ENCODE measurements around the gene ZCCHC14. TPM values are rescaled to one million over a fixed set of nuclear protein-coding genes. Genes with fewer than 3 reads are reported as not detected.

The ZCCHC14 gene
- total and polyA plus RNA-seq, 2 of the 8 experiments (the other 6 are each of a cell fraction or from before 2014, with no cell fraction given), result 8.2 to 28.2 TPM

GRCh38 chr16:87391324-87391949 is 101.4 kb downstream of the ZCCHC14 start:
- Histone ChIP-seq H2BK5ac (ENCODE audit: low read depth, low read length) (no peak overlapping the region), H4K20me1 (replicated peaks in 1 of 2; ENCODE audit: control insufficient read depth in 1 of 2, insufficient read depth in 2 of 2, low read length in 2 of 2) (peaks cover 1 to 5% of the 10 kb centered on the region in 2 experiments), H3K14ac (ENCODE audit: insufficient read length) (no peak overlapping the region), H3K56ac (replicated peaks; ENCODE audit: insufficient read length, low read depth, low read length) (no peak overlapping the region), H3K23me2 (ENCODE audit: low read depth, low read length) (peaks cover 13% of the 10 kb centered on the region), H2BK120ac (replicated peaks; ENCODE audit: low read depth, low read length) (no peak overlapping the region), H4K91ac (replicated peaks; ENCODE audit: insufficient read length, low read length) (peak overlapping the region; percentile 78), H3K79me2 (ENCODE audit: control insufficient read depth in 1 of 2, insufficient read depth in 2 of 2, low read length in 2 of 2) (peaks cover 0 to 29% of the 10 kb centered on the region in 2 experiments; a peak in 3 of 4 replicates), H3K4ac (replicated peaks; ENCODE audit: insufficient read length, low read depth, low read length) (no peak overlapping the region), H2BK20ac (ENCODE audit: low read length) (0 out of 2 replicates have a peak overlapping the region, but pooled peaks have one; percentile 23), H2AK5ac (ENCODE audit: low read depth, low read length) (no peak overlapping the region), H4K5ac (ENCODE audit: insufficient read length, low read depth, low read length) (peak overlapping the region; percentile 30), H2AFZ (ENCODE audit: low read length) (0 out of 2 replicates have a peak overlapping the region, but pooled peaks have one; percentile 23), H3K27ac (ENCODE audit: low read depth, low read length) (peak overlapping the region; percentile 41; the same call in 1 of the 2 replicates), H3K36me3 (ENCODE audit: control insufficient read depth in 2 of 4, insufficient read depth in 4 of 4, low read length in 3 of 4) (no peaks in the 10 kb centered on the region), H3K4me1 (replicated peaks in 1 of 4; ENCODE audit: control insufficient read depth in 3 of 4, insufficient read depth in 4 of 4, low read length in 3 of 4) (peaks cover 5 to 7% (median 6%) of the 10 kb centered on the region in 4 experiments; a peak in 6 of 7 replicates), H3K9me3 (ENCODE audit: insufficient read depth in 2 of 2, low read depth in 1 of 2, low read length in 1 of 2) (no peaks in the 10 kb centered on the region), H3K9ac (replicated peaks in 1 of 4; ENCODE audit: extremely low read depth in 1 of 4, low read depth in 3 of 4, low read length in 3 of 4) (peak overlapping the region; percentile 41 to 80 (median 63)), H2BK12ac (ENCODE audit: low read depth, low read length) (no peak overlapping the region), H2BK15ac (ENCODE audit: low read length) (no peak overlapping the region), H3K23ac (ENCODE audit: insufficient read length) (no peak overlapping the region), H3K79me1 (ENCODE audit: low read depth, low read length) (peaks cover 7% of the 10 kb centered on the region), H3K4me2 (ENCODE audit: insufficient read depth in 1 of 2, low read depth in 2 of 2, low read length in 2 of 2) (peak overlapping the region; percentile 78 to 86), H3K4me3 (ENCODE audit: extremely low read depth in 1 of 4, insufficient read depth in 2 of 4, low read depth in 3 of 4, low read length in 4 of 4) (peak overlapping the region; percentile 64 to 83 (median 68)), H4K8ac (ENCODE audit: extremely low read depth, insufficient read depth, low read length) (peak overlapping the region; percentile 92), H3K18ac (ENCODE audit: extremely low read depth, low read length) (peak overlapping the region; percentile 72; the same call in 1 of the 2 replicates), H3K27me3 (replicated peaks in 1 of 4; ENCODE audit: control insufficient read depth in 3 of 4, extremely low read depth in 1 of 4, insufficient read depth in 3 of 4, low read length in 3 of 4) (no peaks in the 10 kb centered on the region)
- FAIRE-seq (no peak), DNase-seq (ENCODE audit: low read depth in 1 of 2, low spot score in 2 of 2) (no peak)
- POLR2A ChIA-PET (ENCODE audit: partially characterized antibody), result no interaction called here
- 11% methylated on average over 34 of the region's 44 CpGs; no CpG with 5 or more reads in 1 of the 2 experiments for WGBS, 2 experiments (ENCODE audit: extremely low coverage in 1 of 2, insufficient coverage in 1 of 2, insufficient read length in 1 of 2, insufficient replicate concordance in 2 of 2, low coverage in 1 of 2, low lambda C conversion rate in 2 of 2, missing lambda C conversion rate in 1 of 2)
- TF ChIP-seq CBX8 (IDR thresholded peaks at IDR 0.05; ENCODE audit: borderline replicate concordance, low read depth, low read length), result no peak
- TF ChIP-seq ASH2L (IDR thresholded peaks at IDR 0.05; ENCODE audit: low read length), result peak; percentile 39
- TF ChIP-seq RBBP5 (IDR thresholded peaks at IDR 0.05; ENCODE audit: borderline replicate concordance, low read depth, low read length), result peak; percentile 66; the same call in 1 of the 2 replicates
- peak; percentile 82 for TF ChIP-seq CEBPB (IDR thresholded peaks at IDR 0.05; ENCODE audit: low read depth, low read length)
- TF ChIP-seq KDM4A (IDR thresholded peaks at IDR 0.05; ENCODE audit: low read depth, low read length, severe bottlenecking), result peak; percentile 86
- peak; percentile 32; the same call in 1 of the 2 replicates for TF ChIP-seq PHF8 (conservative IDR thresholded peaks at IDR 0.05; ENCODE audit: low read depth, low read length)
- CTCF ChIA-PET (ENCODE audit: partially characterized antibody), result no interaction called here
